Trophoblast cell (in vitro differentiated cells and primary cell): Measurements from ENCODE around the gene BEND3.

ENCODE experiments used
- DNase-seq, 2 donors: peaks; one replicate each; pipeline ENCODE4 v3.0.0-alpha.2; 2016
- H2AFZ ChIP-seq: 2 replicates; pipeline ENCODE4 v1.6.1; 2013; ENCODE audit warnings: low read length, moderate library complexity, mild to moderate bottlenecking; ENCODE audit not compliant: insufficient read depth, poor library complexity
- H2AK5ac ChIP-seq: 2 replicates; pipeline ENCODE4 v1.6.1; 2013; ENCODE audit warnings: mild to moderate bottlenecking, low read length
- H2BK120ac ChIP-seq: 2 replicates; pipeline ENCODE4 v1.6.1; 2013; ENCODE audit warnings: low read length, mild to moderate bottlenecking, moderate library complexity; ENCODE audit not compliant: insufficient read depth, poor library complexity
- H2BK12ac ChIP-seq: 2 replicates; pipeline ENCODE4 v1.6.1; 2013; ENCODE audit warnings: mild to moderate bottlenecking, low read length, moderate library complexity
- H2BK5ac ChIP-seq: 2 replicates; pipeline ENCODE4 v1.6.1; 2013; ENCODE audit warnings: low read length, low read depth, moderate library complexity, mild to moderate bottlenecking; ENCODE audit not compliant: poor library complexity
- H3K14ac ChIP-seq: 2 replicates; pipeline ENCODE4 v1.6.1; 2013; ENCODE audit warnings: mild to moderate bottlenecking, low read length
- H3K18ac ChIP-seq: 2 replicates; pipeline ENCODE4 v1.6.1; 2013; ENCODE audit warnings: mild to moderate bottlenecking, low read length
- H3K23ac ChIP-seq: 2 replicates; pipeline ENCODE4 v1.6.1; 2013; ENCODE audit warnings: low read length
- H3K27ac ChIP-seq: 2 replicates; pipeline ENCODE4 v1.5.1; 2013; ENCODE audit warnings: low read depth, mild to moderate bottlenecking, inconsistent platforms, low read length, moderate library complexity
- H3K27me3 ChIP-seq: 2 replicates; pipeline ENCODE4 v1.6.1; 2013; ENCODE audit warnings: inconsistent platforms, mild to moderate bottlenecking, low read length, moderate library complexity; ENCODE audit not compliant: insufficient read depth
- H3K36me3 ChIP-seq, 2 experiments: 1 replicate in 1 of 2; 2 replicates in 1 of 2; pipeline ENCODE4 v1.6.1; 2013; ENCODE audit warnings: low read length in 2 of 2, mild to moderate bottlenecking in 2 of 2, moderate library complexity in 1 of 2; ENCODE audit not compliant: insufficient read depth in 2 of 2, control insufficient read depth in 1 of 2
- H3K4ac ChIP-seq: 2 replicates; pipeline ENCODE4 v1.6.1; 2013; ENCODE audit warnings: low read depth, mild to moderate bottlenecking, low read length, moderate library complexity
- H3K4me1 ChIP-seq, 2 experiments: 1 replicate in 1 of 2; 2 replicates in 1 of 2; pipeline ENCODE4 v1.6.1; 2013; ENCODE audit warnings: low read length in 2 of 2, mild to moderate bottlenecking in 2 of 2, moderate library complexity in 1 of 2; ENCODE audit not compliant: insufficient read depth in 2 of 2, control insufficient read depth in 1 of 2
- H3K4me2 ChIP-seq: 2 replicates; pipeline ENCODE4 v1.6.1; 2013; ENCODE audit warnings: inconsistent platforms, mild to moderate bottlenecking, low read length, moderate library complexity
- H3K4me3 ChIP-seq: 2 replicates; pipeline ENCODE4 v1.5.1; 2013; ENCODE audit warnings: mild to moderate bottlenecking, low read depth, low read length, inconsistent platforms
- H3K79me1 ChIP-seq: one replicate; pipeline ENCODE4 v1.6.1; 2013; ENCODE audit warnings: low read length
- H3K79me2 ChIP-seq: 2 replicates; pipeline ENCODE4 v1.6.1; 2013; ENCODE audit warnings: low read length, mild to moderate bottlenecking; ENCODE audit not compliant: control insufficient read depth, insufficient read depth, poor library complexity
- H3K9ac ChIP-seq: 2 replicates; pipeline ENCODE4 v1.6.1; 2013; ENCODE audit warnings: mild to moderate bottlenecking, low read length
- H3K9me3 ChIP-seq: 2 replicates; pipeline ENCODE4 v1.6.1; 2013; ENCODE audit warnings: low read depth, mild to moderate bottlenecking, control low read depth, inconsistent platforms, low read length; ENCODE audit not compliant: insufficient read depth
- H4K12ac ChIP-seq: 2 replicates; pipeline ENCODE4 v1.6.1; 2013; ENCODE audit warnings: low read depth, mild to moderate bottlenecking, low read length, moderate library complexity
- H4K8ac ChIP-seq: 2 replicates; pipeline ENCODE4 v1.6.1; 2013; ENCODE audit warnings: low read depth, mild to moderate bottlenecking, low read length, moderate library complexity
- H4K91ac ChIP-seq: one replicate; pipeline ENCODE4 v1.6.1; 2013; ENCODE audit warnings: low read depth, mild to moderate bottlenecking, low read length, moderate library complexity
- WGBS: extraction: QIAGEN DNeasy Blood & Tissue Kit; methylation state at CpG from one replicate; pipeline ENCODE4 v1.1.7; 2013; ENCODE audit warnings: missing lambda C conversion rate; ENCODE audit not compliant: insufficient read length, insufficient coverage; ENCODE audit errors: extremely low coverage; 5-methylcytosine and 5-hydroxymethylcytosine counted together

Gene BEND3

GRCh38 chr6:107125771-107126170 is 10.5 kb upstream of the BEND3 start:
- no CpG with 5 or more reads among the region's 5 CpGs for WGBS
- no peak for DNase-seq
- H2BK12ac ChIP-seq = no peak overlapping the region

DNA sequence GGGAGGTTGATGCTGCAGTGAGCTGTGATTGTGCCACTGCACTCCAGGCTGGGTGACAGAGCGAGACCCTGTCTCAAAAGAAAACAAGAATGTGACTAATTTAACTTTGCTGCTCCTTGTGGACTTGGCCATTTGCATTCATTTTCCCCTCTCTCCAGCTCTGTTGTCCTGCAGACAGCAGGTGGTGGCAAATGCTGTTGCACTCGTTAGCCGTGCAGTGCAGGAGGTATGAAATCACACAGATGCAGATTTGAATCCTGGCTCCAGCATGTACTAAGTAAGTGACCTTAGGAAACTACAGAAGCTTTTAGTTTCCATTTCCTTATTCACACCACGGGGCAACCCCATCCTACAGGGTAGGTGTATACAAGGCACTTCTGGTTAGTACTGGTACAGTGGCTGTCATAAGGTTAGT is 9.6 kb upstream of the BEND3 start:
- Histone ChIP-seq H3K27ac (no peak overlapping the region), H2BK120ac (no peak overlapping the region), H3K9ac (no peak overlapping the region), H3K79me1 (no peaks in the 10 kb centered on the region), H2AFZ (no peak overlapping the region), H3K9me3 (no peaks in the 10 kb centered on the region), H2BK12ac (no peak overlapping the region), H4K12ac (no peak overlapping the region), H4K91ac (no peak overlapping the region), H3K23ac (no peak overlapping the region), H4K8ac (no peak overlapping the region), H3K4ac (no peak overlapping the region), H2AK5ac (no peak overlapping the region), H3K4me2 (no peak overlapping the region), H3K4me3 (no peak overlapping the region), H3K14ac (no peak overlapping the region), H3K36me3 (no peaks in the 10 kb centered on the region), H2BK5ac (no peak overlapping the region), H3K18ac (no peak overlapping the region), H3K4me1 (no peaks in the 10 kb centered on the region), H3K27me3 (no peaks in the 10 kb centered on the region), H3K79me2 (no peaks in the 10 kb centered on the region)
- peak in 1 of 2 donors; percentile 16 for DNase-seq
- no CpG with 5 or more reads among the region's 4 CpGs for WGBS

More at GRCh38 chr6:107125771-107126170, 10.5 kb upstream of the BEND3 start:
- Histone ChIP-seq H3K27ac (no peak overlapping the region), H3K18ac (no peak overlapping the region), H3K4ac (no peak overlapping the region), H3K9ac (no peak overlapping the region), H3K4me3 (no peak overlapping the region), H3K79me2 (no peaks in the 10 kb centered on the region), H2AK5ac (no peak overlapping the region), H3K4me1 (no peaks in the 10 kb centered on the region), H3K79me1 (no peaks in the 10 kb centered on the region), H3K27me3 (no peaks in the 10 kb centered on the region), H4K12ac (no peak overlapping the region), H2AFZ (no peak overlapping the region), H3K4me2 (no peak overlapping the region), H3K36me3 (no peaks in the 10 kb centered on the region), H4K91ac (no peak overlapping the region), H2BK5ac (no peak overlapping the region), H4K8ac (no peak overlapping the region), H3K14ac (no peak overlapping the region), H3K9me3 (no peaks in the 10 kb centered on the region), H2BK120ac (no peak overlapping the region), H3K23ac (no peak overlapping the region)

DNA sequence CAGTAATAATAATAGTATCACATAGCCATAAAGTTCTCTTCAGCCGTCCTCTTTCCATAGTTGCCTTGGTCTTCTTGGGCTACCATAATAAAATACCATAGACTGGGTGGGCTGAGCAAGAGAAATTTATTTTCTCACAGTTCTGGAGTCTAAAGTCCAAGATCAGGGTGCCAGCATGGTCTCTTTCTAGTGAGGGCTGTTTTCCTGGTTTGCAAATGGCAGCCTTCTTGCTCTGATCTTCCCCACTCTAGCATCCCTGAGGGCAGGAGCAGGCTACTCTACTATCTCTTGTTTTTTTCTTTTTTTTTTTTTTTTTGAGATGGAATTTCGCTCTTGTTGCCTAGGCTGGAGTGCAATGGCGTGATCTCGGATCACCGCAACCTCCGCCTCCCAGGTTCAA is 8.2 kb upstream of the BEND3 start:
- H3K9me3 ChIP-seq = no peaks in the 10 kb centered on the region
- no peak overlapping the region for H4K8ac ChIP-seq
- no peak overlapping the region for H2BK12ac ChIP-seq
- peak; percentile 92 to 98 for DNase-seq
- H2BK5ac ChIP-seq = no peak overlapping the region
- no peak overlapping the region for H4K91ac ChIP-seq
- H3K23ac ChIP-seq = no peak overlapping the region
- no CpG with 5 or more reads among the region's 6 CpGs for WGBS
- no peaks in the 10 kb centered on the region for H3K79me2 ChIP-seq
- no peak overlapping the region for H3K27ac ChIP-seq
- H2AFZ ChIP-seq = no peak overlapping the region
- H3K18ac ChIP-seq = no peak overlapping the region
- no peak overlapping the region for H3K4me3 ChIP-seq
- no peak overlapping the region for H3K4me2 ChIP-seq
- H4K12ac ChIP-seq = no peak overlapping the region
- no peak overlapping the region for H3K4ac ChIP-seq
- no peak overlapping the region for H2BK120ac ChIP-seq
- no peaks in the 10 kb centered on the region for H3K79me1 ChIP-seq
- no peak overlapping the region for H3K14ac ChIP-seq
- H3K36me3 ChIP-seq = no peaks in the 10 kb centered on the region
- H3K9ac ChIP-seq = no peak overlapping the region
- no peaks in the 10 kb centered on the region for H3K4me1 ChIP-seq
- no peak overlapping the region for H2AK5ac ChIP-seq
- no peaks in the 10 kb centered on the region for H3K27me3 ChIP-seq

GRCh38 chr6:107122748-107123147 is 7.4 kb upstream of the BEND3 start:
- no CpG with 5 or more reads among the region's 4 CpGs for WGBS

More at GRCh38 chr6:107122748-107123147, 7.4 kb upstream of the BEND3 start:
- H3K4ac ChIP-seq = no peak overlapping the region
- H3K4me2 ChIP-seq = no peak overlapping the region
- no peak overlapping the region for H2BK5ac ChIP-seq
- no peaks in the 10 kb centered on the region for H3K9me3 ChIP-seq
- H2BK120ac ChIP-seq = no peak overlapping the region
- no peak overlapping the region for H3K4me3 ChIP-seq
- no peak overlapping the region for H4K91ac ChIP-seq
- no peak overlapping the region for H4K12ac ChIP-seq
- no peak overlapping the region for H2BK12ac ChIP-seq
- no peak overlapping the region for H2AK5ac ChIP-seq
- H3K14ac ChIP-seq = no peak overlapping the region
- H3K9ac ChIP-seq = no peak overlapping the region
- no peak overlapping the region for H4K8ac ChIP-seq
- no peak overlapping the region for H3K18ac ChIP-seq
- H3K27ac ChIP-seq = no peak overlapping the region
- H3K4me1 ChIP-seq = no peaks in the 10 kb centered on the region
- no peaks in the 10 kb centered on the region for H3K79me1 ChIP-seq
- H3K23ac ChIP-seq = no peak overlapping the region
- no peak overlapping the region for H2AFZ ChIP-seq
- H3K79me2 ChIP-seq = no peaks in the 10 kb centered on the region
- H3K27me3 ChIP-seq = no peaks in the 10 kb centered on the region
- no peaks in the 10 kb centered on the region for H3K36me3 ChIP-seq
- peak; percentile 76 to 89 for DNase-seq
